ENCODE data around the gene TWSG1. TPM values are rescaled to one million over a fixed set of nuclear protein-coding genes. Genes with fewer than 3 reads are reported as not detected.
A peak's percentile ranks its signal among the peaks of the same experiment; 100 is the strongest.

The TWSG1 gene
- total and polyA plus RNA-seq, 2 of the 13 experiments (the other 11 are each of a cell fraction or from before 2014, with no cell fraction given), result 6.6 to 9.4 TPM

- H3K27ac ChIP-seq (ENCODE audit: extremely low read length, insufficient read depth, low read length), result no peak overlapping the region
- CTCF ChIA-PET (ENCODE audit: low intra/inter-chr PET ratio, low total read pairs), result no interaction called here
These were observed 99.1 kb downstream of the TWSG1 start for GRCh38 chr18:9433671-9434121.

GRCh38 chr18:9434122-9434701, 99.6 kb downstream of the TWSG1 start:
- DNase-seq (ENCODE audit: low spot score), result no peak
- no peak overlapping the region for H3K27ac ChIP-seq (ENCODE audit: extremely low read length, insufficient read depth, low read length)
- peak overlapping the region in 2 of 3 experiments; percentile 9 to 26; a peak in 3 of 6 replicates for H3K4me3 ChIP-seq (replicated peaks in 1 of 3; ENCODE audit: insufficient read depth in 1 of 3, low read depth in 2 of 3, low read length in 3 of 3)
- 68% methylated on average over 18 of the region's 18 CpGs for WGBS (ENCODE audit: low lambda C conversion rate)
- no peaks in the 10 kb centered on the region for H4K20me1 ChIP-seq (ENCODE audit: insufficient read depth, low read length)
- POLR2A ChIA-PET, result no interaction called here
- intact Hi-C loops (cut with micrococcal nuclease; ENCODE audit: unreplicated experiment) (no loop called here), in situ Hi-C loops (cut with HindIII; ENCODE audit: extremely low pct_ligation_motif_present, low pct_unique_long_range_greater_than_20kb) (no loop called here)
- peak overlapping the region; percentile 35 for H3K4me2 ChIP-seq (ENCODE audit: low read depth, low read length)
- H3K36me3 ChIP-seq (replicated peaks in 1 of 2; ENCODE audit: control insufficient read depth in 1 of 2, insufficient read depth in 2 of 2, low read length in 2 of 2), result no peaks in the 10 kb centered on the region
- no peaks in the 10 kb centered on the region; a peak in 1 of 5 replicates for H3K27me3 ChIP-seq (ENCODE audit: control insufficient read depth in 1 of 2, insufficient read depth in 2 of 2, low read length in 2 of 2)
- FAIRE-seq, result no peak
- CTCF ChIA-PET (ENCODE audit: low intra/inter-chr PET ratio, low total read pairs), result no interaction called here
- peak; percentile 74 for ATAC-seq
- H3K4me1 ChIP-seq (ENCODE audit: insufficient read depth, low read length), result peaks cover 6% of the 10 kb centered on the region; the same call in 1 of the 2 replicates
- no peaks in the 10 kb centered on the region for H3K9me3 ChIP-seq (ENCODE audit: low read length)
- H3K79me2 ChIP-seq (ENCODE audit: insufficient read depth, low read length), result no peaks in the 10 kb centered on the region
- H2AFZ ChIP-seq (ENCODE audit: low read length), result no peak overlapping the region
- TF ChIP-seq THAP7 (CRISPR knock-in tag; IDR thresholded peaks at IDR 0.05), result no peak
- peak; percentile 83; the same call in 1 of the 2 replicates for TF ChIP-seq ZNF296 (CRISPR knock-in tag; conservative IDR thresholded peaks at IDR 0.05)
- peak; percentile 25; the same call in 1 of the 2 replicates for TF ChIP-seq ZNF687 (CRISPR knock-in tag; IDR thresholded peaks at IDR 0.05)
- no peak overlapping the region for H3K9ac ChIP-seq (ENCODE audit: insufficient read depth, low read depth, low read length)
- BruUV-seq (replicated peaks), result no TSS peak

More at GRCh38 chr18:9433671-9434121, 99.1 kb downstream of the TWSG1 start:
- no peak for DNase-seq (ENCODE audit: low spot score)
- WGBS (ENCODE audit: low lambda C conversion rate), result 44% methylated on average over 10 of the region's 10 CpGs
- FAIRE-seq, result no peak
- POLR2A ChIA-PET, result no interaction called here
- TF ChIP-seq ZNF234 (CRISPR knock-in tag; conservative IDR thresholded peaks at IDR 0.05), result no peak
- TF ChIP-seq ZNF850 (CRISPR knock-in tag; conservative IDR thresholded peaks at IDR 0.05), result no peak
- H3K4me2 ChIP-seq (ENCODE audit: low read depth, low read length), result peak overlapping the region; percentile 39
- in situ Hi-C loops (cut with HindIII; ENCODE audit: extremely low pct_ligation_motif_present, low pct_unique_long_range_greater_than_20kb), result no loop called here
- peaks cover 6% of the 10 kb centered on the region; the same call in 1 of the 2 replicates for H3K4me1 ChIP-seq (ENCODE audit: insufficient read depth, low read length)
- no peaks in the 10 kb centered on the region for H4K20me1 ChIP-seq (ENCODE audit: insufficient read depth, low read length)
- H3K9ac ChIP-seq (ENCODE audit: insufficient read depth, low read depth, low read length), result no peak overlapping the region
- intact Hi-C loops (cut with micrococcal nuclease; ENCODE audit: unreplicated experiment), result no loop called here
- H3K4me3 ChIP-seq (replicated peaks in 1 of 3; ENCODE audit: insufficient read depth in 1 of 3, low read depth in 2 of 3, low read length in 3 of 3), result peak overlapping the region in 1 of 3 experiments; percentile 9; a peak in 2 of 6 replicates
- no peaks in the 10 kb centered on the region; a peak in 1 of 5 replicates for H3K27me3 ChIP-seq (ENCODE audit: control insufficient read depth in 1 of 2, insufficient read depth in 2 of 2, low read length in 2 of 2)
- H3K9me3 ChIP-seq (ENCODE audit: low read length), result no peaks in the 10 kb centered on the region
- no TSS peak for BruUV-seq (replicated peaks)
- H3K36me3 ChIP-seq (replicated peaks in 1 of 2; ENCODE audit: control insufficient read depth in 1 of 2, insufficient read depth in 2 of 2, low read length in 2 of 2), result no peaks in the 10 kb centered on the region
- H3K79me2 ChIP-seq (ENCODE audit: insufficient read depth, low read length), result no peaks in the 10 kb centered on the region
- peak; percentile 31; the same call in 2 of the 3 replicates for ATAC-seq
- no peak overlapping the region for H2AFZ ChIP-seq (ENCODE audit: low read length)

Measured in HepG2 (cell line).